Measurements from ENCODE around the gene MAPT.
"Not testable (repeated sequence)": the region's sequence is repeated elsewhere in the genome, so short reads cannot be mapped to it uniquely, and the experiment has no call there.

The MAPT gene

GRCh38 chr17:45999900-46000290, 105.5 kb downstream of the MAPT start:
- no peak for TF ChIP-seq JUND (IDR thresholded peaks at IDR 0.05; ENCODE audit: low read depth)
- in situ Hi-C loops (cut with HindIII; ENCODE audit: low pct_unique_long_range_greater_than_20kb, low sequenced_read_pairs), result no loop called here

GRCh38 chr17:46000292-46000691, 105.9 kb downstream of the MAPT start:
- in situ Hi-C loops (cut with HindIII; ENCODE audit: low pct_unique_long_range_greater_than_20kb, low sequenced_read_pairs), result no loop called here
- DNase-seq (ENCODE audit: low read depth in 1 of 2, low spot score in 1 of 2), result no peak
- TF ChIP-seq JUND (IDR thresholded peaks at IDR 0.05; ENCODE audit: low read depth), result no peak

More at GRCh38 chr17:45999900-46000290, 105.5 kb downstream of the MAPT start:
- no peak for DNase-seq (ENCODE audit: low read depth in 1 of 2, low spot score in 1 of 2)

GRCh38 chr17:46000757-46001156, 106.4 kb downstream of the MAPT start:
- no peak for TF ChIP-seq JUND (IDR thresholded peaks at IDR 0.05; ENCODE audit: low read depth)
- in situ Hi-C loops (cut with HindIII; ENCODE audit: low pct_unique_long_range_greater_than_20kb, low sequenced_read_pairs), result no loop called here
- DNase-seq (ENCODE audit: low read depth in 1 of 2, low spot score in 1 of 2), result no peak

GRCh38 chr17:46001390-46002310, 107.3 kb downstream of the MAPT start:
- no peak for DNase-seq (ENCODE audit: low read depth in 1 of 2, low spot score in 1 of 2)
- in situ Hi-C loops (cut with HindIII; ENCODE audit: low pct_unique_long_range_greater_than_20kb, low sequenced_read_pairs), result no loop called here
- TF ChIP-seq JUND (IDR thresholded peaks at IDR 0.05; ENCODE audit: low read depth), result no peak

- no peak for TF ChIP-seq JUND (IDR thresholded peaks at IDR 0.05; ENCODE audit: low read depth)
- DNase-seq (ENCODE audit: low read depth in 1 of 2, low spot score in 1 of 2), result peak; percentile 78 to 84
- in situ Hi-C loops (cut with HindIII; ENCODE audit: low pct_unique_long_range_greater_than_20kb, low sequenced_read_pairs), result no loop called here
Observed at GRCh38 chr17:46002311-46002972, 108.1 kb downstream of the MAPT start.

- DNase-seq (ENCODE audit: low read depth in 1 of 2, low spot score in 1 of 2), result no peak
- in situ Hi-C loops (cut with HindIII; ENCODE audit: low pct_unique_long_range_greater_than_20kb, low sequenced_read_pairs), result no loop called here
- TF ChIP-seq JUND (IDR thresholded peaks at IDR 0.05; ENCODE audit: low read depth), result no peak
Observed at GRCh38 chr17:46002973-46003316, 108.6 kb downstream of the MAPT start.

- no peak for TF ChIP-seq JUND (IDR thresholded peaks at IDR 0.05; ENCODE audit: low read depth)
- in situ Hi-C loops (cut with HindIII; ENCODE audit: low pct_unique_long_range_greater_than_20kb, low sequenced_read_pairs), result no loop called here
- DNase-seq (ENCODE audit: low read depth in 1 of 2, low spot score in 1 of 2), result peak in 1 of 2 experiments; percentile 55
Observed at GRCh38 chr17:46003907-46004748, 109.8 kb downstream of the MAPT start.

- in situ Hi-C loops (cut with HindIII; ENCODE audit: low pct_unique_long_range_greater_than_20kb, low sequenced_read_pairs); DNase-seq (ENCODE audit: low read depth in 1 of 2, low spot score in 1 of 2): not testable (repeated sequence)
Observed at GRCh38 chr17:46006082-46006481, 111.7 kb downstream of the MAPT start.

GRCh38 chr17:46007461-46007965, 113.2 kb downstream of the MAPT start:
- DNase-seq (ENCODE audit: low read depth in 1 of 2, low spot score in 1 of 2), result no peak
- in situ Hi-C loops (cut with HindIII; ENCODE audit: low pct_unique_long_range_greater_than_20kb, low sequenced_read_pairs), result no loop called here
- TF ChIP-seq JUND (IDR thresholded peaks at IDR 0.05; ENCODE audit: low read depth), result no peak

- no peak for DNase-seq (ENCODE audit: low read depth in 1 of 2, low spot score in 1 of 2)
- in situ Hi-C loops (cut with HindIII; ENCODE audit: low pct_unique_long_range_greater_than_20kb, low sequenced_read_pairs), result no loop called here
- TF ChIP-seq JUND (IDR thresholded peaks at IDR 0.05; ENCODE audit: low read depth), result no peak
Observed at GRCh38 chr17:46008591-46008990, 114.2 kb downstream of the MAPT start.

GRCh38 chr17:46009681-46010596, 115.6 kb downstream of the MAPT start:
- TF ChIP-seq JUND (IDR thresholded peaks at IDR 0.05; ENCODE audit: low read depth), result no peak
- in situ Hi-C loops (cut with HindIII; ENCODE audit: low pct_unique_long_range_greater_than_20kb, low sequenced_read_pairs), result no loop called here
- no peak for DNase-seq (ENCODE audit: low read depth in 1 of 2, low spot score in 1 of 2)
